ENCODE results near the gene CFAP410. TPM values are rescaled to one million over a fixed set of nuclear protein-coding genes. Genes with fewer than 3 reads are reported as not detected.

Gene CFAP410
- total and polyA plus RNA-seq, 2 of the 8 experiments (the other 6 are each of a cell fraction or from before 2014, with no cell fraction given) = 10.6 to 12.0 TPM

GRCh38 chr21:44349847-44350772, 10.9 kb upstream of the CFAP410 start:
- ChIA-PET CTCF (ENCODE audit: partially characterized antibody) (no interaction called here), POLR2A (ENCODE audit: partially characterized antibody) (no interaction called here)
- no peaks in the 10 kb centered on the region; the same call in 1 of the 2 replicates for H3K23me2 ChIP-seq (ENCODE audit: low read depth, low read length)
- no peaks in the 10 kb centered on the region for H3K79me2 ChIP-seq (ENCODE audit: control insufficient read depth in 1 of 2, insufficient read depth in 2 of 2, low read length in 2 of 2)
- H3K4me1 ChIP-seq (replicated peaks in 1 of 4; ENCODE audit: control insufficient read depth in 3 of 4, insufficient read depth in 4 of 4, low read length in 3 of 4) = peaks cover 0 to 5% (median under 1%) of the 10 kb centered on the region in 4 experiments; a peak in 3 of 7 replicates
- H2BK12ac ChIP-seq (ENCODE audit: low read depth, low read length) = no peak overlapping the region
- H2AK5ac ChIP-seq (ENCODE audit: low read depth, low read length) = no peak overlapping the region
- H3K36me3 ChIP-seq (ENCODE audit: control insufficient read depth in 2 of 4, insufficient read depth in 4 of 4, low read length in 3 of 4) = no peaks in the 10 kb centered on the region
- H4K5ac ChIP-seq (ENCODE audit: insufficient read length, low read depth, low read length) = no peak overlapping the region
- DNase-seq (ENCODE audit: low read depth in 1 of 2, low spot score in 2 of 2) (no peak), FAIRE-seq (no peak)
- H3K4ac ChIP-seq (replicated peaks; ENCODE audit: insufficient read length, low read depth, low read length) = no peak overlapping the region
- H3K23ac ChIP-seq (ENCODE audit: insufficient read length) = no peak overlapping the region
- no peak overlapping the region for H3K14ac ChIP-seq (ENCODE audit: insufficient read length)
- H3K4me2 ChIP-seq (ENCODE audit: insufficient read depth in 1 of 2, low read depth in 2 of 2, low read length in 2 of 2) = peak overlapping the region; percentile 21 to 75; a peak in 3 of 4 replicates
- H3K56ac ChIP-seq (replicated peaks; ENCODE audit: insufficient read length, low read depth, low read length) = no peak overlapping the region
- H3K18ac ChIP-seq (ENCODE audit: extremely low read depth, low read length) = no peak overlapping the region
- H2AFZ ChIP-seq (ENCODE audit: low read length) = no peak overlapping the region; the same call in 1 of the 2 replicates
- H3K27ac ChIP-seq (ENCODE audit: low read depth, low read length) = no peak overlapping the region
- no peak overlapping the region for H2BK120ac ChIP-seq (replicated peaks; ENCODE audit: low read depth, low read length)
- peak overlapping the region in 1 of 4 experiments; percentile 51; a peak in 2 of 8 replicates for H3K4me3 ChIP-seq (ENCODE audit: extremely low read depth in 1 of 4, insufficient read depth in 2 of 4, low read depth in 3 of 4, low read length in 4 of 4)
- no peak overlapping the region for H3K9ac ChIP-seq (replicated peaks in 1 of 4; ENCODE audit: extremely low read depth in 1 of 4, low read depth in 3 of 4, low read length in 3 of 4)
- H2BK5ac ChIP-seq (ENCODE audit: low read depth, low read length) = no peak overlapping the region
- no peak overlapping the region for H4K91ac ChIP-seq (replicated peaks; ENCODE audit: insufficient read length, low read length)
- no peak overlapping the region for H2BK15ac ChIP-seq (ENCODE audit: low read length)
- H3K9me3 ChIP-seq (ENCODE audit: insufficient read depth in 2 of 2, low read depth in 1 of 2, low read length in 1 of 2) = no peaks in the 10 kb centered on the region
- no peak overlapping the region for H2BK20ac ChIP-seq (ENCODE audit: low read length)
- peaks cover 0 to 2% of the 10 kb centered on the region in 2 experiments for H4K20me1 ChIP-seq (replicated peaks in 1 of 2; ENCODE audit: control insufficient read depth in 1 of 2, insufficient read depth in 2 of 2, low read length in 2 of 2)
- H3K79me1 ChIP-seq (ENCODE audit: low read depth, low read length) = no peaks in the 10 kb centered on the region
- no peak overlapping the region; the same call in 1 of the 2 replicates for H4K8ac ChIP-seq (ENCODE audit: extremely low read depth, insufficient read depth, low read length)
- WGBS, 2 experiments (ENCODE audit: extremely low coverage in 1 of 2, insufficient coverage in 1 of 2, insufficient read length in 1 of 2, insufficient replicate concordance in 2 of 2, low coverage in 1 of 2, low lambda C conversion rate in 2 of 2, missing lambda C conversion rate in 1 of 2) = 35% methylated on average over 29 of the region's 113 CpGs; no CpG with 5 or more reads in 1 of the 2 experiments
- peaks cover 17 to 40% (median 28%) of the 10 kb centered on the region in 4 experiments; a peak in 6 of 7 replicates for H3K27me3 ChIP-seq (replicated peaks in 1 of 4; ENCODE audit: control insufficient read depth in 3 of 4, extremely low read depth in 1 of 4, insufficient read depth in 3 of 4, low read length in 3 of 4)
- no peak for TF ChIP-seq SAP30 (IDR thresholded peaks at IDR 0.05; ENCODE audit: insufficient read depth, insufficient replicate concordance, low read length)
- TF ChIP-seq CREB1 (IDR thresholded peaks at IDR 0.05) = 0 out of 2 replicates have a peak, but pooled peaks have one; percentile 11
- peak; percentile 36 for TF ChIP-seq KDM4A (IDR thresholded peaks at IDR 0.05; ENCODE audit: low read depth, low read length, severe bottlenecking)
- TF ChIP-seq, protein P1, sequence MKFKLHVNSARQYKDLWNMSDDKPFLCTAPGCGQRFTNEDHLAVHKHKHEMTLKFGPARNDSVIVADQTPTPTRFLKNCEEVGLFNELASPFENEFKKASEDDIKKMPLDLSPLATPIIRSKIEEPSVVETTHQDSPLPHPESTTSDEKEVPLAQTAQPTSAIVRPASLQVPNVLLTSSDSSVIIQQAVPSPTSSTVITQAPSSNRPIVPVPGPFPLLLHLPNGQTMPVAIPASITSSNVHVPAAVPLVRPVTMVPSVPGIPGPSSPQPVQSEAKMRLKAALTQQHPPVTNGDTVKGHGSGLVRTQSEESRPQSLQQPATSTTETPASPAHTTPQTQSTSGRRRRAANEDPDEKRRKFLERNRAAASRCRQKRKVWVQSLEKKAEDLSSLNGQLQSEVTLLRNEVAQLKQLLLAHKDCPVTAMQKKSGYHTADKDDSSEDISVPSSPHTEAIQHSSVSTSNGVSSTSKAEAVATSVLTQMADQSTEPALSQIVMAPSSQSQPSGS (IDR thresholded peaks at IDR 0.05; ENCODE audit: low read length) = no peak
- TF ChIP-seq, protein P2, sequence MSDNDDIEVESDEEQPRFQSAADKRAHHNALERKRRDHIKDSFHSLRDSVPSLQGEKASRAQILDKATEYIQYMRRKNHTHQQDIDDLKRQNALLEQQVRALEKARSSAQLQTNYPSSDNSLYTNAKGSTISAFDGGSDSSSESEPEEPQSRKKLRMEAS (IDR thresholded peaks at IDR 0.05) = peak; percentile 91
- TF ChIP-seq POU5F1 (IDR thresholded peaks at IDR 0.05; ENCODE audit: low read depth, low read length) = no peak
- TF ChIP-seq SRF (IDR thresholded peaks at IDR 0.05; ENCODE audit: low read depth, low read length) = no peak
- 0 out of 2 replicates have a peak, but pooled peaks have one; percentile 48 for TF ChIP-seq GABPA (IDR thresholded peaks at IDR 0.05; ENCODE audit: borderline replicate concordance, insufficient read depth, low read length)
- no peak for TF ChIP-seq RXRA (IDR thresholded peaks at IDR 0.05; ENCODE audit: insufficient read depth, low read depth, low read length)

Measured in H1 (cell line).